H9 (cell line): ENCODE results near the gene SLC35D3. TPM values are rescaled to one million over a fixed set of nuclear protein-coding genes. Genes with fewer than 3 reads are reported as not detected.
"Not testable (repeated sequence)": the region's sequence is repeated elsewhere in the genome, so short reads cannot be mapped to it uniquely, and the experiment has no call there.

Source experiments
- DNase-seq: peaks from one replicate; pipeline ENCODE4 v3.0.0-alpha.2; 2017
- H2AFZ ChIP-seq: one replicate; pipeline ENCODE4 v1.6.1; 2013; ENCODE audit warnings: mild to moderate bottlenecking, low read length, control low read depth, moderate library complexity
- H2AK5ac ChIP-seq: 2 replicates; pipeline ENCODE4 v1.6.1; 2013; ENCODE audit warnings: low read length, control low read depth, mixed read lengths; ENCODE audit not compliant: insufficient read length
- H2BK120ac ChIP-seq: one replicate; pipeline ENCODE4 v1.6.1; 2013; ENCODE audit warnings: low read depth, mild to moderate bottlenecking, low read length, control low read depth, inconsistent platforms; ENCODE audit not compliant: poor library complexity, severe bottlenecking
- H2BK12ac ChIP-seq: 2 replicates; pipeline ENCODE4 v1.6.1; 2013; ENCODE audit warnings: low read length, control low read depth, mixed read lengths, low read depth; ENCODE audit not compliant: insufficient read length
- H2BK15ac ChIP-seq: 2 replicates; pipeline ENCODE4 v1.6.1; 2013; ENCODE audit warnings: low read depth, low read length, control low read depth
- H2BK20ac ChIP-seq: one replicate; pipeline ENCODE4 v1.6.1; 2013; ENCODE audit warnings: low read depth, mild to moderate bottlenecking, low read length, control low read depth, inconsistent platforms; ENCODE audit not compliant: poor library complexity, severe bottlenecking
- H2BK5ac ChIP-seq: 2 replicates; pipeline ENCODE4 v1.6.1; 2013; ENCODE audit warnings: low read length, control low read depth, mixed read lengths; ENCODE audit not compliant: insufficient read length
- H3K14ac ChIP-seq: 2 replicates; pipeline ENCODE4 v1.6.1; 2013; ENCODE audit warnings: low read length, control low read depth; ENCODE audit not compliant: insufficient read depth
- H3K18ac ChIP-seq: 2 replicates; pipeline ENCODE4 v1.6.1; 2013; ENCODE audit warnings: low read depth, mild to moderate bottlenecking, mixed read lengths, low read length, control low read depth; ENCODE audit not compliant: insufficient read length
- H3K23ac ChIP-seq: 2 replicates; pipeline ENCODE4 v1.6.1; 2013; ENCODE audit warnings: low read length, control low read depth, mixed read lengths, low read depth; ENCODE audit not compliant: insufficient read length
- H3K23me2 ChIP-seq: 2 replicates; pipeline ENCODE4 v1.6.1; 2013; ENCODE audit warnings: low read depth, mild to moderate bottlenecking, mixed read lengths, low read length, control low read depth; ENCODE audit not compliant: insufficient read length, poor library complexity, severe bottlenecking
- H3K27ac ChIP-seq: 2 replicates; pipeline ENCODE4 v1.5.1; 2013; ENCODE audit warnings: low read length, control low read depth, mixed read lengths, low read depth; ENCODE audit not compliant: insufficient read length
- H3K27me3 ChIP-seq: 2 replicates; pipeline ENCODE4 v1.6.1; 2013; ENCODE audit warnings: low read length, control low read depth, inconsistent platforms; ENCODE audit not compliant: insufficient read depth
- H3K4ac ChIP-seq: 2 replicates; pipeline ENCODE4 v1.6.1; 2013; ENCODE audit warnings: low read depth, mild to moderate bottlenecking, control low read depth, inconsistent platforms, low read length, moderate library complexity
- H3K4me1 ChIP-seq: 2 replicates; pipeline ENCODE4 v1.6.1; 2013; ENCODE audit warnings: low read length, control low read depth, inconsistent platforms; ENCODE audit not compliant: insufficient read depth
- H3K4me2 ChIP-seq: 2 replicates; pipeline ENCODE4 v1.6.1; 2013; ENCODE audit warnings: low read length, control low read depth, mixed read lengths; ENCODE audit not compliant: insufficient read length, insufficient read depth
- H3K56ac ChIP-seq: 2 replicates; pipeline ENCODE4 v1.6.1; 2013; ENCODE audit warnings: low read depth, mild to moderate bottlenecking, mixed read lengths, low read length, control low read depth; ENCODE audit not compliant: insufficient read length
- H3K79me1 ChIP-seq: 2 replicates; pipeline ENCODE4 v1.6.1; 2013; ENCODE audit warnings: low read depth, mild to moderate bottlenecking, moderate library complexity, low read length, control low read depth, inconsistent platforms; ENCODE audit not compliant: insufficient read depth, poor library complexity, severe bottlenecking
- H3K79me2 ChIP-seq: 2 replicates; pipeline ENCODE4 v1.6.1; 2013; ENCODE audit warnings: low read length, control low read depth, inconsistent platforms; ENCODE audit not compliant: insufficient read depth
- H3K9ac ChIP-seq: 2 replicates; pipeline ENCODE4 v1.6.1; 2013; ENCODE audit warnings: low read length, control low read depth, mixed read lengths; ENCODE audit not compliant: insufficient read length; ENCODE audit errors: extremely low read depth
- H3K9me3 ChIP-seq: one replicate; pipeline ENCODE4 v1.6.1; 2013; ENCODE audit warnings: low read depth, low read length, inconsistent platforms; ENCODE audit not compliant: control insufficient read depth
- H3T11ph ChIP-seq: one replicate; pipeline ENCODE4 v1.6.1; 2013; ENCODE audit warnings: mild to moderate bottlenecking, low read length, control low read depth, inconsistent platforms
- H4K20me1 ChIP-seq: one replicate; pipeline ENCODE4 v1.6.1; 2013; ENCODE audit not compliant: control insufficient read depth, insufficient read length, insufficient read depth
- H4K5ac ChIP-seq: 2 replicates; pipeline ENCODE4 v1.6.1; 2013; ENCODE audit warnings: low read depth, mild to moderate bottlenecking, mixed read lengths, low read length, control low read depth; ENCODE audit not compliant: insufficient read length
- H4K8ac ChIP-seq: replicated peaks from 2 replicates; pipeline ENCODE4 v1.6.1; 2013; ENCODE audit warnings: low read length, control low read depth, mixed read lengths, low read depth; ENCODE audit not compliant: insufficient read length
- H4K91ac ChIP-seq: 2 replicates; pipeline ENCODE4 v1.6.1; 2013; ENCODE audit warnings: low read depth, mild to moderate bottlenecking, moderate library complexity, mixed read lengths, low read length, control low read depth; ENCODE audit not compliant: insufficient read length
- H3K27ac Mint-ChIP-seq, 3 experiments: 2 replicates in 2 of 3; 3 replicates in 1 of 3; pipeline ENCODE4 v1.8.0; 2020 to 2021; ENCODE audit warnings: mixed read lengths in 3 of 3, mild to moderate bottlenecking in 1 of 3, moderate library complexity in 1 of 3
- H3K27me3 Mint-ChIP-seq: 2 replicates; pipeline ENCODE4 v1.8.0; 2021; ENCODE audit warnings: low read depth, mild to moderate bottlenecking, moderate library complexity, mixed read lengths
- H3K36me3 Mint-ChIP-seq, 3 experiments: 2 replicates in 2 of 3; 3 replicates in 1 of 3; pipeline ENCODE4 v1.8.0; 2020 to 2021; ENCODE audit warnings: low read depth in 3 of 3, mixed read lengths in 3 of 3; ENCODE audit not compliant: insufficient read depth in 1 of 3
- H3K4me1 Mint-ChIP-seq, 2 experiments: 2 replicates each; pipeline ENCODE4 v1.8.0; 2020; ENCODE audit warnings: mixed read lengths in 2 of 2
- H3K4me3 Mint-ChIP-seq, 2 experiments: 2 replicates in 1 of 2; 3 replicates in 1 of 2; pipeline ENCODE4 v1.8.0; 2020 to 2021; ENCODE audit warnings: mild to moderate bottlenecking in 2 of 2, mixed read lengths in 2 of 2, moderate library complexity in 1 of 2
- H3K9me3 Mint-ChIP-seq, 2 experiments: 2 replicates in 1 of 2; 3 replicates in 1 of 2; pipeline ENCODE4 v1.8.0; 2020; ENCODE audit warnings: mild to moderate bottlenecking in 2 of 2, mixed read lengths in 2 of 2, moderate library complexity in 1 of 2
- WGBS: extraction: QIAGEN DNeasy Blood & Tissue Kit; methylation state at CpG from one replicate; pipeline ENCODE4 v1.1.7; 2013; ENCODE audit warnings: missing lambda C conversion rate, low lambda C conversion rate, mixed read lengths; ENCODE audit not compliant: insufficient read length; ENCODE audit errors: extremely low coverage; 5-methylcytosine and 5-hydroxymethylcytosine counted together
- total RNA-seq: library from RNA; stranded (reverse); gene quantifications from 2 replicates; pipeline ENCODE4 v1.2.1, GENCODE V29; 2021
- TF ChIP-seq, protein P1 (sequence below): fragments of 200-600 bp; sonication (generic); conservative IDR thresholded peaks from 3 replicates; pipeline ENCODE4 v1.8.0; 2021; ENCODE audit warnings: antibody characterized with exemption, mild to moderate bottlenecking

Gene SLC35D3
- total RNA-seq, 1 experiment from 2014 or later = 0.17 TPM

DNA sequence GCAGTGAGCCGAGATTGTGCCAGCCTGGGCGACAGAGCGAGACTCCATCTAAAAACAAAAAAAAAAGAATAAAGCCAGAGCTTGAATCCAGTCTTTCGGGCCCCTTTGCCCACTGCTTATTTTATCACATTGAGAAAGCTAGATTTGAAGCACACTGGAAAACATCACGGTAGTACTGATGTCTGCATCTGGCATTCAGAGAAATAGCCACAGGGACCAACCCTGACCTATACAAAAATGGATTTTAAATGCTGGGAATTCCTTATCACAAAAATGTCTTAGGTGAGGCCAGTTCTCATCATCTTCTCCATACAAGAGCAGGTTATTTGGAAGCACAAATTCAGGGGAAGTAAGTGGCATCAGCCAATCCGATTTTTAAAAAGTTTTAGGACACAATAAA lies 49.5 kb downstream of the SLC35D3 start:
- Histone ChIP-seq H3K27me3 (no peaks in the 10 kb centered on the region), H3K4me1 (no peaks in the 10 kb centered on the region), H2BK12ac (no peak overlapping the region), H2BK120ac (no peak overlapping the region), H2AFZ (no peak overlapping the region), H3K4ac (no peak overlapping the region), H2BK5ac (no peak overlapping the region), H3K18ac (no peak overlapping the region), H3T11ph (no peak overlapping the region), H3K23ac (no peak overlapping the region), H3K79me1 (no peaks in the 10 kb centered on the region), H3K56ac (no peak overlapping the region), H4K20me1 (no peaks in the 10 kb centered on the region), H3K4me2 (no peak overlapping the region), H4K5ac (no peak overlapping the region), H2BK20ac (no peak overlapping the region), H3K79me2 (no peaks in the 10 kb centered on the region), H3K23me2 (no peaks in the 10 kb centered on the region), H4K91ac (no peak overlapping the region), H4K8ac (no peak overlapping the region), H3K14ac (no peak overlapping the region), H3K9me3 (no peaks in the 10 kb centered on the region), H3K27ac (no peak overlapping the region), H2BK15ac (no peak overlapping the region), H3K9ac (no peak overlapping the region), H2AK5ac (no peak overlapping the region)
- no peak for DNase-seq
- Mint-ChIP-seq H3K4me3 (no peak overlapping the region), H3K4me1 (no peaks in the 10 kb centered on the region; a peak in 1 of 4 replicates), H3K27ac (no peak overlapping the region), H3K36me3 (peaks cover 0 to 3% (median 0%) of the 10 kb centered on the region in 3 experiments; a peak in 2 of 7 replicates), H3K27me3 (no peaks in the 10 kb centered on the region), H3K9me3 (no peaks in the 10 kb centered on the region)
- WGBS = no CpG with 5 or more reads among the region's 6 CpGs
- TF ChIP-seq, protein P1, sequence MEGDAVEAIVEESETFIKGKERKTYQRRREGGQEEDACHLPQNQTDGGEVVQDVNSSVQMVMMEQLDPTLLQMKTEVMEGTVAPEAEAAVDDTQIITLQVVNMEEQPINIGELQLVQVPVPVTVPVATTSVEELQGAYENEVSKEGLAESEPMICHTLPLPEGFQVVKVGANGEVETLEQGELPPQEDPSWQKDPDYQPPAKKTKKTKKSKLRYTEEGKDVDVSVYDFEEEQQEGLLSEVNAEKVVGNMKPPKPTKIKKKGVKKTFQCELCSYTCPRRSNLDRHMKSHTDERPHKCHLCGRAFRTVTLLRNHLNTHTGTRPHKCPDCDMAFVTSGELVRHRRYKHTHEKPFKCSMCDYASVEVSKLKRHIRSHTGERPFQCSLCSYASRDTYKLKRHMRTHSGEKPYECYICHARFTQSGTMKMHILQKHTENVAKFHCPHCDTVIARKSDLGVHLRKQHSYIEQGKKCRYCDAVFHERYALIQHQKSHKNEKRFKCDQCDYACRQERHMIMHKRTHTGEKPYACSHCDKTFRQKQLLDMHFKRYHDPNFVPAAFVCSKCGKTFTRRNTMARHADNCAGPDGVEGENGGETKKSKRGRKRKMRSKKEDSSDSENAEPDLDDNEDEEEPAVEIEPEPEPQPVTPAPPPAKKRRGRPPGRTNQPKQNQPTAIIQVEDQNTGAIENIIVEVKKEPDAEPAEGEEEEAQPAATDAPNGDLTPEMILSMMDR = no peak

DNA sequence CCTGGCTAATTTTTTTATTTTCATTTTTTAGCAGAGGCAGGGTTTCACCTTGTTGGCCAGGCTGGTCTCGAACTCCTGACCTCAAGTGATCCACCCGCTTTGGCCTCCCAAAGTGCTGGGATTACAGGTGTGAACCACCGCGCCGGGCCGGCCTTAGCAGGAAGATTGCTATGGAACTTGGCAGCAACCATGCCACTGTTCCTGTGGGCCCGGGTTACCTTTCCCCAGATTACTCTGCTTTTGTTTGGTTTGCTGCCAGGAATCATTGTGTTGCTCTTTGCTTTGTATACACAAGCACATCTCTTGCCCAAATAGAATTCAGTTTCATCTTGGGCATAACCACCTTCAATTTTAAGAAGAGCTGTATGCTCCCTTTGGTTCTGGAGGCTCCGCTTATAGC lies 51.7 kb downstream of the SLC35D3 start:
- H4K91ac ChIP-seq, DNase-seq, H3K36me3 Mint-ChIP-seq, H3K79me2 ChIP-seq, H3T11ph ChIP-seq, H3K4me2 ChIP-seq, H3K27me3 ChIP-seq, H4K20me1 ChIP-seq, H2BK5ac ChIP-seq, H3K9me3 ChIP-seq, H3K4me1 Mint-ChIP-seq, H3K4me3 Mint-ChIP-seq, H3K23ac ChIP-seq, H3K4ac ChIP-seq, H3K14ac ChIP-seq, H2BK15ac ChIP-seq, H2BK120ac ChIP-seq, H3K56ac ChIP-seq, H3K4me1 ChIP-seq, H3K27ac ChIP-seq, H2AFZ ChIP-seq, H3K23me2 ChIP-seq, H3K9ac ChIP-seq, H2BK12ac ChIP-seq, H2BK20ac ChIP-seq, H3K27me3 Mint-ChIP-seq, H3K9me3 Mint-ChIP-seq, H2AK5ac ChIP-seq, H3K18ac ChIP-seq, H4K8ac ChIP-seq, H3K79me1 ChIP-seq, H3K27ac Mint-ChIP-seq, H4K5ac ChIP-seq: not testable (repeated sequence)
- WGBS = no CpG with 5 or more reads among the region's 8 CpGs
